Activated naive CD4-positive, alpha-beta T cell treated with anti-CD3 and anti-CD28 coated beads, Interleukin-2, amount 50 U/mL, for 72 hours (primary cell): ENCODE data around the gene CERT1. TPM values are rescaled to one million over a fixed set of nuclear protein-coding genes. Genes with fewer than 3 reads are reported as not detected.

ENCODE experiments used
- ATAC-seq, 2 donors: fragments of 150-1000 bp; cut with Tn5 transposase; 2 replicates each; pipeline ENCODE4 v1.10.0; 2021; ENCODE audit warnings: mild to moderate bottlenecking in 2 of 2, moderate library complexity in 2 of 2
- DNase-seq, 2 donors: peaks; one replicate each; pipeline ENCODE4 v3.0.0; 2021 to 2022; ENCODE audit warnings: low spot score in 2 of 2
- H3K27ac Mint-ChIP-seq, 2 donors: one replicate each; pipeline ENCODE4 v1.8.0; 2022; ENCODE audit warnings: mild to moderate bottlenecking in 2 of 2, mixed read lengths in 2 of 2
- H3K36me3 Mint-ChIP-seq, 2 donors: one replicate each; pipeline ENCODE4 v1.8.0; 2022; ENCODE audit warnings: mixed read lengths in 2 of 2
- H3K9me3 Mint-ChIP-seq, 2 donors: one replicate each; pipeline ENCODE4 v1.8.0; 2022; ENCODE audit warnings: mixed read lengths in 2 of 2
- total RNA-seq, 2 donors: library from RNA; stranded (reverse); gene quantifications; one replicate each; pipeline ENCODE4 v1.2.3, GENCODE V29; 2022

CERT1 gene
- total RNA-seq, 2 donors from 2014 or later: 30.3 to 32.5 TPM

- H3K36me3 Mint-ChIP-seq: peaks cover 29 to 42% of the 10 kb centered on the region in 2 donors
- H3K9me3 Mint-ChIP-seq: peaks cover 12 to 20% of the 10 kb centered on the region in 2 donors
- no peak overlapping the region for H3K27ac Mint-ChIP-seq
- DNase-seq: no peak
- no peak for ATAC-seq
These were observed 45.3 kb downstream of the CERT1 start for GRCh38 chr5:75466006-75466716.

GRCh38 chr5:75465480-75465879 lies 45.9 kb downstream of the CERT1 start:
- Mint-ChIP-seq H3K9me3 (peaks cover 12 to 16% of the 10 kb centered on the region in 2 donors), H3K36me3 (peaks cover 22 to 36% of the 10 kb centered on the region in 2 donors), H3K27ac (no peak overlapping the region)
- DNase-seq (no peak), ATAC-seq (no peak)

- DNase-seq: no peak
These were observed 47.7 kb downstream of the CERT1 start for GRCh38 chr5:75463726-75464125.

GRCh38 chr5:75461679-75462078 lies 49.8 kb downstream of the CERT1 start:
- DNase-seq (no peak), ATAC-seq (peak; percentile 43 to 54)
- peaks cover 7 to 25% of the 10 kb centered on the region in 2 donors for H3K36me3 Mint-ChIP-seq
- no peak overlapping the region for H3K27ac Mint-ChIP-seq
- peaks cover 0 to 4% of the 10 kb centered on the region in 2 donors for H3K9me3 Mint-ChIP-seq

More at GRCh38 chr5:75463726-75464125, 47.7 kb downstream of the CERT1 start:
- H3K9me3 Mint-ChIP-seq: peaks cover 3 to 6% of the 10 kb centered on the region in 2 donors
- no peak for ATAC-seq
- H3K36me3 Mint-ChIP-seq: peaks cover 10 to 24% of the 10 kb centered on the region in 2 donors
- peak overlapping the region in 1 of 2 donors; percentile 6 for H3K27ac Mint-ChIP-seq

GRCh38 chr5:75460942-75461610 lies 50.4 kb downstream of the CERT1 start:
- DNase-seq (no peak), ATAC-seq (no peak)
- Mint-ChIP-seq H3K27ac (no peak overlapping the region), H3K36me3 (peaks cover 7 to 25% of the 10 kb centered on the region in 2 donors), H3K9me3 (peaks cover 0 to 4% of the 10 kb centered on the region in 2 donors)

- no peak for DNase-seq
- no peak for ATAC-seq
- H3K27ac Mint-ChIP-seq: no peak overlapping the region
- peaks cover 0 to 4% of the 10 kb centered on the region in 2 donors for H3K9me3 Mint-ChIP-seq
- peaks cover 10 to 28% of the 10 kb centered on the region in 2 donors for H3K36me3 Mint-ChIP-seq
These were observed 50.9 kb downstream of the CERT1 start for GRCh38 chr5:75460532-75460931.

GRCh38 chr5:75457691-75458090 lies 53.7 kb downstream of the CERT1 start:
- DNase-seq (no peak), ATAC-seq (no peak)
- Mint-ChIP-seq H3K36me3 (peaks cover 22 to 41% of the 10 kb centered on the region in 2 donors), H3K27ac (no peak overlapping the region), H3K9me3 (peaks cover 0 to 4% of the 10 kb centered on the region in 2 donors)

- H3K36me3 Mint-ChIP-seq: peaks cover 18 to 38% of the 10 kb centered on the region in 2 donors
- H3K9me3 Mint-ChIP-seq: peaks cover 0 to under 1% of the 10 kb centered on the region in 2 donors
- no peak overlapping the region for H3K27ac Mint-ChIP-seq
- ATAC-seq: no peak
- no peak for DNase-seq
These were observed 54.3 kb downstream of the CERT1 start for GRCh38 chr5:75457161-75457560.

- DNase-seq (no peak), ATAC-seq (no peak)
These were observed 61.4 kb downstream of the CERT1 start for GRCh38 chr5:75450069-75450468.

GRCh38 chr5:75446068-75446467 lies 65.4 kb downstream of the CERT1 start:
- DNase-seq: no peak
- peaks cover 42 to 44% of the 10 kb centered on the region in 2 donors for H3K36me3 Mint-ChIP-seq
- H3K9me3 Mint-ChIP-seq: peaks cover 18 to 20% of the 10 kb centered on the region in 2 donors
- no peak for ATAC-seq
- H3K27ac Mint-ChIP-seq: no peak overlapping the region

More at GRCh38 chr5:75450069-75450468, 61.4 kb downstream of the CERT1 start:
- H3K36me3 Mint-ChIP-seq: peaks cover 34 to 47% of the 10 kb centered on the region in 2 donors
- no peak overlapping the region for H3K27ac Mint-ChIP-seq
- peaks cover 7 to 9% of the 10 kb centered on the region in 2 donors for H3K9me3 Mint-ChIP-seq

GRCh38 chr5:75441560-75441959 lies 69.9 kb downstream of the CERT1 start:
- peaks cover 16 to 18% of the 10 kb centered on the region in 2 donors for H3K9me3 Mint-ChIP-seq
- no peak overlapping the region for H3K27ac Mint-ChIP-seq
- H3K36me3 Mint-ChIP-seq: peaks cover 18 to 27% of the 10 kb centered on the region in 2 donors
- DNase-seq (no peak), ATAC-seq (no peak)

- Mint-ChIP-seq H3K27ac (no peak overlapping the region), H3K9me3 (peaks cover 10 to 11% of the 10 kb centered on the region in 2 donors), H3K36me3 (peaks cover 15 to 17% of the 10 kb centered on the region in 2 donors)
- DNase-seq (no peak), ATAC-seq (no peak)
These were observed 72.2 kb downstream of the CERT1 start for GRCh38 chr5:75439276-75439675.

- H3K36me3 Mint-ChIP-seq: peaks cover 15 to 17% of the 10 kb centered on the region in 2 donors
- no peak overlapping the region for H3K27ac Mint-ChIP-seq
- peaks cover 10 to 11% of the 10 kb centered on the region in 2 donors for H3K9me3 Mint-ChIP-seq
- DNase-seq (no peak), ATAC-seq (no peak)
These were observed 72.7 kb downstream of the CERT1 start for GRCh38 chr5:75438722-75439121.

- ATAC-seq (no peak), DNase-seq (no peak)
- Mint-ChIP-seq H3K36me3 (peaks cover 0 to 8% of the 10 kb centered on the region in 2 donors), H3K9me3 (no peaks in the 10 kb centered on the region), H3K27ac (peak overlapping the region in 1 of 2 donors; percentile 7)
These were observed 76.3 kb downstream of the CERT1 start for GRCh38 chr5:75435096-75435495.

- DNase-seq (no peak), ATAC-seq (no peak)
- no peak overlapping the region for H3K27ac Mint-ChIP-seq
- H3K9me3 Mint-ChIP-seq: no peaks in the 10 kb centered on the region
- H3K36me3 Mint-ChIP-seq: peaks cover 0 to 8% of the 10 kb centered on the region in 2 donors
These were observed 77.5 kb downstream of the CERT1 start for GRCh38 chr5:75433814-75434506.

GRCh38 chr5:75414241-75414640 lies 97.2 kb downstream of the CERT1 start:
- Mint-ChIP-seq H3K9me3 (no peaks in the 10 kb centered on the region), H3K27ac (no peak overlapping the region), H3K36me3 (peaks cover 0 to 6% of the 10 kb centered on the region in 2 donors)
- ATAC-seq (no peak), DNase-seq (no peak)
